AG20443 (cell line): ENCODE data around the gene SYNGAP1.

Experiments used
- DNase-seq: peaks from one replicate; pipeline ENCODE4 v3.0.0; 2012; ENCODE audit warnings: low spot score, mixed read lengths

SYNGAP1 gene

DNA sequence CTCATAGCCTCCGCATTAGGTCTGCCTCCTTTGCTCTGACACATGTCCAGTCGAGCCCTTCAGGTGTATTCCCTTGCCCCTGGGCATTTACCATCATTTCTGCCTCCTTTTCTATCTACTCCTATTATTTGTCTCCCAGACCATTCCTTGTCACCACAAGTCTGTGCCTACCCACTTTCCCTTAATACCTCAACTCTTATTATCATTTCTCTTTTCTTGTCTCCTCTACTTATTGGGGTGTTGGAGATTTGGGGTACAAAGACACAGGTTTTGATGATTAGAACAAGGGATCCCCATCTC, 1.4 kb downstream of the SYNGAP1 start:
- DNase-seq: no peak

DNA sequence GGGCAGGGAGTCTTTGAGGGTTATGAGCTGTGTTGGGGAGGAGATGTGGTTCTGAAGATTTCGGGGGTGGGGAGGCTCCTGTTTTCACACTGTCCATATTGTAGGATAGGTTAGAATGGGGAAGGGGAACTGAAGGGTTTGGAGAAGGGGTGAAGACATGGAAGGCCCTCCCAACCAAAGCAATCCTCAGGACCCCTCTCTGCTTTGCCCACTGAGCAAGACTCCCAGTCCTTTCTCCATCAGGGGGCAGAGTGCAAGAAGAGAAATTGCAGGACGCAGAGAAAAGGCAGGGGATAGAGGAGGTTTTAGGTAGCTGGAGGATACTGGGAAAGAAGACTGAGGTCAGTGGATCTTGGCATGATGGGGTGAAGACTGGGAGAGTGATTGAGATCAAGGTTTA, 3.9 kb downstream of the SYNGAP1 start:
- no peak for DNase-seq

DNA sequence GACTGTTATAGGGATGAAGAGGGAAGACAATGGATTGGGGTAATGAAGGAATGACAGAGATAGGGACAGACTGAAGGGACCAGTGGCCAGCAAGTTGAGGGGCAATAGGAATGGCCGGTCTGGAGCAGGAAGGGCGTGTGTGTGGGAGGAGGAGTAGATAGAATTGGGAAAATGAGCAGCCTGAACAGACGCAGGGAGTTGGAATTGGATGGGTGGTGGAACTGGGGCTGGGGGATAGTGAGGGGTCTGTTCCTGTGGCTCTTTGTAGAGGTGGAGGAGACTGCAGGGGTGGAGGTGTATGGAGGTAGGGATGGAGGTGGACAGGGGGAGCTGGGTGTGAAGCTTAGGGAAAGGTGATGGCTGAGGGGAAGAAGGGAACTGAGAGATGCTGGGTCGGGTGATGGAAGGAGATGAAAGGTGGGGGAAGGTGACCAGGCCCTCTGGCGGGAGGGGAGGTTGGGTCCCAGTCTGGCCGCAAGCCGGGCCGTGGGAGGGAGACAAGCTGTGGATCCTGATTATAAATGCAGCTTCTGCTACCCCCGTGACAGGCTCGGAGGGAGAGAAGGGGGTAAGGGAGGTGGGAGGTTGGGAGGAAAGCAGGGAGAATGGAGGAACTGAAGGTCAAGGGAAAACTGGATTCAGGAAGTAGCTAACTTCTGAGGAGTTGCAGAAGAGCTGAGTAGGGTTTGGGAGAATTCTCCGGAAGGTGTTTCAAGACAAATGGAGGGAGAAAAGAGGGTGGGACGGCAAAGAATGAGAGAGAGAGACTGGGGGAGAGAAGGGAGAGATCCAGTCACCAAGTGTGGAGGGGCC, 5.2 kb downstream of the SYNGAP1 start:
- no peak for DNase-seq

DNA sequence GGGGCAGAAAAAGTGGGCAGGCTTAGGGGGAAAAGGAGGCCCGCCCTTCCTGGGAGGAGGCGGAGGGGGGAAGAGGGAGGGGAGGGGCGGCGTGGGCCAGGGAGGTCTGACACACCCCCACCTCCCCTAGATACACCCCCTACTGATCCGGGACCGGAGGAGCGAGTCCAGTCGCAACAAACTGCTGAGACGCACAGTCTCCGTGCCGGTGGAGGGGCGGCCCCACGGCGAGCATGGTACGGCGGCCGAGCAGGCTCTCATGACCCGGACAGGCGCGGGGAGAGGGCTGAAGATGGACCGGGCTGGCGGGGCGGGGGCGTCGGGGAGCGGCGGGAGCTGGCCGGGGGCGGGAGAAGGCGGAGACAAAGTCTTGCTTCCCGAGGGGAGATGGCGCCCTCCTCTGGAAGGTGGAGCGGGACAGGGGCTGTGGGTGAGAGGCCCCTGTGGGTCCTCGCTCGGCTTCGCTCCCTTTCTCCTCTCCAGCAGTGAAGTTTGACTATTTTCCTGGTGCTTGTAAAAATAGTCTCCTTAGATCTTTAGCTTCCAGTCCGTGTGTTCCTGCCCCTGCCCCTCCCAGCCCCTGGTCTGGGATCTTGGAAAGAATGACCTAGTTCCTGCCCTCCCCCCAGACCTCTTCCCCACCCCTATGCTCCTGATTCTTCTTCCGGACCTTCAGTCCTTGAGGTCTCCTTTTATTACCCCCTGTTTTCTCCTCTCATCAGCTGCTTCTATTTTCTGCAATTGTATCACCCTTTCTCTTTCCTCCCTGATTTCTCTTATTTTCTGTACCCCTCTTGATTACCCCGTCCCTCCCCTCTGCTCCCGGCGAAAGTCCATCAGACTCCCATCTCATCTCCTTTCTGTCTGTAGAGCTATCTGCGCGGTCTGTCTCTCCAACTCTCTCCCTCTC, 6.1 kb downstream of the SYNGAP1 start:
- peak; percentile 86 for DNase-seq

DNA sequence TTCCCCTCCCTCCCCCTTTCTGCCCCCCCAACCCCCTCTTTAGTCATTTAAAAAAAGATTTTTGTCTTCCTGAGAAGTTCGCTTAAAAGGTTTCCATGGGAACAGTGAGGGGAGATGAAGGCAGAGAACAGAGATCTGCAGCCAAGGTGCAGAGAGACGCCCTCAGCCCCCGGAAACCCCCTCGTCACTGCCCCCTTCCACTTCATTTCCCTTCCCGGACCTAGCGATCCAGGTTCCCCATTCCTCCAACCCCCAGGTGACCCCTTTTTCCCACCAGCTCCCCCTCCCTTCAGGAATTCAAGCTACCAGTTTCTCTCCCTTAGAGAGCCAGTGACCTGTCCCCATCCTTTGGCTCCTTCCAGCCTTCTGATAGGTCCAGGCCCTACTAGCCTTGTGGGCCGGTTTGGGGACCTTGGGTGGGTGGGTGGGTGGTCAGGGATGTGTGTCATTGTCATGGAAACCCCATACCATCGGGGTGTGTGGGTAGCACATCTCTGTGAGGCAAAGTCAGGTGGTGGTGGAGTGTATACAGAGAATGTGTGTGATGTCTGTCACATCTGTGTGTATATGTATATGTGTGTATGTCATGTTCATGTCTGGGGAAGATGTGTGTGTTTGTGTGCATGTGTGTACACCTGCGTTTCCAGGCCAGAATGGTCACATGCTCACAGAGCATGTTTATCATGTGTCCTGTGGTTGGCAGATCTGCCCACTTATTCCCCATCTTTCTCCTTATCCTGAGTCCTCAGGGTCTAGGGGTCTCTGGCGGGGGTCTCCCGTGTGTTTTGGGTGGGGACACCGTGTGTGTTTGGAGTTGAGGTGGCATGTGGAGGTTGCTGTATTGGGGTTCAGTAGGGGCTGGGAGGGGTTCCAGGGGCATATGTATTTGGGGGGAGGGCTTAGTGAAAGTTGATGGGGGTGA, 7.0 kb downstream of the SYNGAP1 start:
- no peak for DNase-seq

DNA sequence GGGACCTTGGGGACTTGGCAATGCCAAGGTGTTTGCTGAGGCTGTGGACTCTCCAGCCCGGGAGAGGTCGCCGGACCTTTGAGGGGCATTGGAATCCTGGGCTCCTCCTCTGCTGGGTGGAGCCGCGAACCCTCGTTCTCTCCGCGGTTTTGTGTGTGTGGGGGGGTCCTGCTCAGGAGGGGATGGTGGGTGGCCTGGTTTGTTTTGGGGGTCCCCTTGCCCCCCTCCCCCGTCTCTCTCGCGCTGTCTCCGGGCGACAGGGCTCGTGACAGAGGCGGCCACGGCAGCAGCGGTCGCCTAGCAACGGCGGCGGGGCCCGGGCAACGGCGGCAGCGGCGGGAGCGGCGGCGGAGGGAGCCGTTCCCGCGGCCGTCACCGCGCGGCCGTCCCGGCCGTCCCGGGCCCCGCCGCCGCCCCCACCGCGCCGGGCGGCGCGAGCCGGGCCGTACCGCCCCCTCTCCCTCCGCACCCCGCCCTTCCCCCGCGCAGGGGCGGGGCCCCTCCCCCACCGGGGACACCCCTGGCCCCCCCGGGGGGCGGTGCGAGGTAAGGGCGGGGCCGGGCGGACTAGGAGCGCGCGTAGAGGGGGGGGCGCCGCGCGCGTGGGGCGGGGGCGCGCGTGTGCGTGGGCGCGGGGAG, 7.8 kb downstream of the SYNGAP1 start:
- DNase-seq: peak; percentile 80

DNA sequence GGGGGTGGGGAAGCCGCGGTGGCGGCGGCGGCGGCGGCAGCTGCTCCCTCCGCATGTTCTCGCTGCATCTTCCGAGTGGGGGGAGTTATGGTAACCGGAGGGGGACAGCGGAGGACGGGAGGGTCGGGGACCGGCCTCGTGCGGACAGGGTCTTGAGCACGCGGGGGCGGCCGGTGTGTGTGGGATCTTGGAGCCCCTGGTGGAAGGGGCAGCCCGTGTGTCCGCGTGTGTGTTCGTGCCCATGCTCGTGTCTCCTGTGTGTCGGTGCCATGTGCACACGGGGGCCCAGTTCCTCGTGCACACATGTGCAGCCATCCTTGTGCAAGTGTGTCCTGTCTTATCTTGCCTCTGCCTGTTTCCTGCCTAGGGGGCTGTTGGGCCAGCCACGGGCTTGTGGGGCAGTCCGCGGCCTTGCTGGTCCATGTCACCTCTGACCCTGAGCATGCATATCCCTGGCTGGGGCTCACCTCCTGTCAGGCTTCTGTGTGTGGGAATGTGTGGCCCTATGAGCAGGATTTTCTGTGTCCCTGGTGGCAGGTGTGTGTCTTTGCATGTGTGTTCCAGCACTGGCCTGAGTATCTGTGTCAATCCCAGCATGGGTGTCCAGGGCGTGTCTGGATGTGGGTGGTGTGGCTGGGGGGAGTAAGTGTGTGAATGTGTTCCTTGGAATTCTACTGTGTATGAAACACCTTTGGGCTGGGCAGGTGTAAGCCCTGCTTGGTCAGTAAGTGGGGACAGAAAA, 8.5 kb downstream of the SYNGAP1 start:
- peak; percentile 53 for DNase-seq

DNA sequence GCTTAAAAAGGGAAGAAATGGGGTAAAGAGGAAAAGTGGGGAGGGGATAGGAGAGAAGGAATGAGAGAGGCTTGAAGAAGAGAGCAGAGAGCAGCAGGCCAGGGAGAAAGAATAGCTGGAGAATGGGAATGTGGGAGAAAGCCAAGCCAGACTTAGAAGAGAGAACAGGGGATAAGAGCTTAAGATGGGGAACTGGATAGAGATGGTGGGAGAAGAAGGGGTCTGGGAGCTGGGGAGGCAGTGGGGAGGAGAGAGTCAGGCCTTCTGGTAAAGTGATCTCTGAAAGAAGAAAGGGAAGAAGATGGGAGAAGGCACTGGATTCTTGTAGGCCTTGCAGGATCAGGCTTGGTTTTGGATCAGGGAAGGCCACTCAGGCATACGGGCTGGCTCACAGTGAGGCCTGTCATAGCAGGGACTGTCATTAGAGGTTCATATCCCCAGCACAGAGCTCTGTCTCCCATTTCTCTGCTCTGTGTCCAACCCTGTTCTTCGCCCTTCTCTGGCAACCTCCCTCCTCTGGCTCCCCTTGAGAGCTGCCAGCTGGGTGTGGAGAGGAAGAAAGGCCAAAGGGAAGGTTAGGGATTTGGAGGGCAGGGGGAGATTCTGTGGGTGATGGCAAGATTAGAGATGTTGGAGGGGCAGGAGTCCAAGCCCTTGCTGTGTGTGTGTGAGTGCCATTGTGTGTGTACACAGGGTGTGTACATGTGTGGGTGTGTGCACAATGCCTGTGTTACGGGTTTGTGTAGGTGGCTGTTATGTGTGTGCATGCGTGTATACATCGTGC, 9.3 kb downstream of the SYNGAP1 start:
- DNase-seq: no peak

DNA sequence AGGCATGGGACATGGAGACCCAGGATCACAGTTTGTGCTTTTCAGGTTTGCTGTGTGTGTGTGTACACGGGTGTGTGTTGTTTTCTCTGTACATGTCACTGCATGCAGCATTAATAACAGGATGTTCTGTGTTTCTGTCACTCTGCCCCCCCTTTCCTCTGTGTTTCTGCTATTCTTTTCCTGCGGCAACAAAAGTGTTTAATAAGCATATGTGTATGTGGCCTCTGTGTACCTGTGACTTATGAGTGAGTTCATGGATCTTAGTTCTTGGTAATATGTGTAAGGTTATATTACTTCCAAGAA, 9.8 kb downstream of the SYNGAP1 start:
- no peak for DNase-seq

DNA sequence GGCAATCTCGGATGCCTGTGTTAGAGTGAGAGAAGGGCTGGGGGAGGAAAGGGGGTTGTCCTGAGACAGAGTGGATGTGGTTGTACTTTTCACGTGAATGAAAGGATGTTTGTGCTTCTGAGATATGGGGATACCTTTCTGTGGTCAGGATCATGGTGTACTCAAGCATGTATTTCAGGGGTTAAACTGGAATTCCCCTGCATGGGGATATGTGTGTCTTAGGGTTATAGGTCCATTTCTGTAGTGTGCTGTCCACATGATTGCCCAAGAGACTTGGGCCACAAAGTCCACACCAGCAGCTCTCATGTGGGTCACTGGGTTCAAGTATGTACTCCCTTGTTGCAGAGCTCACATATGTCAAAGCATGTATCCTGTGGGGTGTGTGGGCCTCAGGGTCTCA, 10.5 kb downstream of the SYNGAP1 start:
- no peak for DNase-seq

DNA sequence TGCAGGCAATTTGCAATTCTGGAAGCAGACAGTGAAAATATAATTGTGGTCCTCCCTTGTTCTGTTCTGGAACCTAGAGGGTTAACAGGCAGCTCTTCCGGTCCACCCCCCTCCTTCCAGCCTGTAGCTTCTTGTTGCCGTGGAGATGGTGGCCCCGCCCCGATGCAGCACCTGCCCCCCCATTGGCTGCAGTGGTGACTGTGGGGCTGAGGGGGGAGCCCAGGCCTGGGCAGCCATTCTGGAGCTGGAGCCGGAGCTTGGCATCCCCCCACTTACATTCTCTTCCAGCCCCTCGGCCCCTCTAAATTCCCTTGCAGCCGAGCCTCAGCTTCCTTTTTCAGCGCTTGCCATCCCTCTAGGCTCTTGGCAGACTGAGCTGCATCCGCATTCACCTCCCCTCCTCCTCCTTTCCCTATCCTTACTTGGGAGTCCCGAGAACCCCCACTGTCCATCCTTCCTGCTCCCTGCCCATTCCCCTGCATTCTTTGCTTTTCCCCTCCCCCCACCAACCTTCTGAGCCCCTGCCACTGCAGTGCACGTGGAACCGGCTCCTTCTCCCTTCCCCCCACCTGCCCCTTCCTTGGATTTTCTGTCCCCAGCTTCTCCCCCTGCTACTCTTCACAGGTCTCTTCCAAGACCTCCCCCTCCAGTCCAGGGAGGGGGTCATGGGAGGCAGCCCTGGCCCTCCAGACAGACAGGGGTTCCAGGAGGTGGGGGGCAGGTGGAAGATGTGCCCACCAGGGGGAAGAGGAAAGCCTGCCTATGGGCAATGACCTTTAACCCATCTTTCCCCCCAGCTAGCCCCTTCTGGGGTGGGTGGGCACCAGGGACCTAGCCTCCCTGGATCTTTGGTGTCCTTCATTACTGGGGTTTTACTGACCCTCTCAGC, 11.4 kb downstream of the SYNGAP1 start:
- peak; percentile 76 for DNase-seq

DNA sequence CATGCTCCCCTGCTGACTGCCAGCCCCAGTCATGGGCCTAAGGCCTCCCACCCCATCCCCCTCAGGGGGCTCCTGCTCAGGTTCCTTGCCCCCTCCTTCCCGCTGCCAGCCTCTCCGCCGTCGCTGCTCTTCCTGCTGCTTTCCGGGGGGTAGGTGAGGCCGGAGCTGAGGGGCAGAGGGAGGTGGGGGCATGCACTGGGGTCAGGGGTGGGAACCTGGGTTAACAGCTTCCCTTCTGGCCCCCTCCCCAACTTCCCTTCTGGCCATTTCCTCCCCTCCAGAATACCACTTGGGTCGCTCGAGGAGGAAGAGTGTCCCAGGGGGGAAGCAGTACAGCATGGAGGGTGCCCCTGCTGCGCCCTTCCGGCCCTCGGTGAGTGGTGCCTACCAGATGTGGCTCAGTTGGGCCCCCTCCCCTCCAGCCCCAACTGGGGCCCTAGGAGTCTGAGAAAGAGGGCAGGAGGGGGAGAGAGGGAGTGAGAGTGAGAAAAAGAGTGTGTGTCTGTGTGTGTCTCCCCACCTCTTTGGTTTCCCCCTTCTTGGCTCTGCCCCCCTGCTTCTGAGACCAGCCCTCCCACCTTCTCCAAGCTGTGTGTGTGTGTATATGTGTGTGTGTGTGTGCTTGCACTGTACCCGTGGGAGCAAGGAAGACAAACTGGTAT, 12.1 kb downstream of the SYNGAP1 start:
- DNase-seq: peak; percentile 4

DNA sequence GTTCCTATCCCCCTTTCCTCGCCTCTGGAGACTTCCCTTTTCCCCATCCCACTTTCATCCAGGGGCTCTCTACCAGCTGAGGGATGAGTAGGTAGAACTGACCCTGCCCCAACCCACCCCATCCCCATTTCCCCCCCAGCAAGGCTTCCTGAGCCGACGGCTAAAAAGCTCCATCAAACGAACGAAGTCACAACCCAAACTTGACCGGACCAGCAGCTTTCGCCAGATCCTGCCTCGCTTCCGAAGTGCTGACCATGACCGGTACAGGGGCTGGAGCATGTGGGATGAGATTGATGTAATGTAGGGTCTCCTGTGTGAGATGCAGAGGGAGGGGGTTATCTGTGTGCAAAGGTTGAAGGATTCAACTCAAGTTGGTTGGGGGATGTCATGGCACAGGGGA, 12.7 kb downstream of the SYNGAP1 start:
- peak; percentile 4 for DNase-seq

DNA sequence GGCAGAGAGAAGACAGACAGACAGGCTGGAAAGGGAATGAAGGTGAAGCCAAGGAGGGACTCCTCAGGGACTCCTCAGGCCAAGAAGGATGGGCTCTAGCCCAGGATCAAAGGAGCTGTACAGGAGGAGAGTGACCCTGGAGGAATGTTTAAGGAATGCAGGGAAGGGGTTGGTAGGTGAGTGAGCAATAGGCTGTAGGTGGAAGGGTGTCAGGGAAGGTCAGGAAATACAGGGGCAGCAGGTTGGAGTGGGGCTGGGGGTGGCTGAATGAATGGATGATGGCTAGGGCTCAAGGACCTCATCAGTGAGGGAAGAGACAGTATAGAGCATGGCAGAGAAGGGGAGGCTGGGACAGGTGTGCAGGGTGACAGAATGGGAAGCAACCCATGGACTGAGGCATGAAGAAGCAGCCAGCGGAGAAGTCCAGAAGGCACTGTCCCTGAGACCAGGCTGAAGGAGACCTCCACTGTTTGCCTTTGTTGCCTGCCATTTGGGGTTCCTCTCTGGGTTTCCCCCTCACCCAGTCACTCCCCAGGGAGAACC, 13.2 kb downstream of the SYNGAP1 start:
- no peak for DNase-seq

DNA sequence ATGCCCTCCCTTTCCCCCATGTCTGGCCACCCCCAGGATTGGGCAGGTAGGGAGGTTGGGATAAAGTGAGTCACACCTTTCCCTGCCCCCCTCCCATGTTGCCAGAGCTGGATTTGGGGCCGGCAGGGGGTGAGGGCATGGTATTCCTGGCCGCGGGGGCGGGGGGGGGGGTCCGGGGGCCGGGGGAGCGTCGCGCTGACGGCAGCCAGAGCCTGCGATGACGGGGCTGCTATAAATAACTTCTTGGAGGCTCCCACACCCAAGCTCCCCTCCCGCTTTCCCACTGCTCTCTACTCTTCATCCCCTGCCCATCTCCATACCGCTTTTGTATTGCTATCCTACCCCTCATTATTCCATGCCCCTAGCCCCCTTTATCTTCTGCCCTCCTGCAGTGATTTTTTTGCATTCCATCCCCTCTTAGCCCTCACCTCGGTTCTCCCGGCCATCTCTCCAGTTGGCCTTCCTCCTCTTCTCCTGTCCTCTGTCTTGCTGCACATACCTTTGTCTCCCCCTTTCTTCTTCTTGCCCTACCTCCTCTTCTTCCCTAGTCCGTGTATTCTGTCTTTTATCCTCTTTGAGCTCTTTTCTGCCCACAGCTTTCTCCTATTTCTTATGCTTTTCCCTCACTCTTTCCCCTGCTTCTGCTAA, 13.8 kb downstream of the SYNGAP1 start:
- DNase-seq: peak; percentile 18

DNA sequence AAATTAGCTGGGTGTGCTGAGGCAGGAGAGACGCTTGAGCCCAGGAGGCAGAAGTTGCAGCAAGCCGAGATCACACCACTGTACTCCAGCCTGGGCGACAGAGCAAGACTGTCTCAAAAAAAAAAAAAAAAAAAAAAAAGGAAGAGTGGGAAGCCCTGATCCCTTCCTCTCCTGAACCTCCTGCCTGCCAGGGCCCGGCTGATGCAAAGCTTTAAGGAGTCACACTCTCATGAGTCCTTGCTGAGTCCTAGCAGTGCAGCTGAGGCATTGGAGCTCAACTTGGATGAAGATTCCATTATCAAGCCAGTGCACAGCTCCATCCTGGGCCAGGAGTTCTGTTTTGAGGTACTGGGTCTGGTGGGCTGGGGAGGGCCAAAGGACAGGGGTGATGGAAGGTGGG, 15.1 kb downstream of the SYNGAP1 start:
- no peak for DNase-seq

DNA sequence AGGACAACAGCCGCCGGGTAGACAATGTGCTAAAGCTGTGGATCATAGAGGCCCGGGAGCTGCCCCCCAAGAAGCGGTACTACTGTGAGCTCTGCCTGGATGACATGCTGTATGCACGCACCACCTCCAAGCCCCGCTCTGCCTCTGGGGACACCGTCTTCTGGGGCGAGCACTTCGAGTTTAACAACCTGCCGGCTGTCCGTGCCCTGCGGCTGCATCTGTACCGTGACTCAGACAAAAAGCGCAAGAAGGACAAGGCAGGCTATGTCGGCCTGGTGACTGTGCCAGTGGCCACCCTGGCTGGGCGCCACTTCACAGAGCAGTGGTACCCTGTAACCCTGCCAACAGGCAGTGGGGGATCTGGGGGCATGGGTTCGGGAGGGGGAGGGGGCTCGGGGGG, 17.8 kb downstream of the SYNGAP1 start:
- DNase-seq: no peak

DNA sequence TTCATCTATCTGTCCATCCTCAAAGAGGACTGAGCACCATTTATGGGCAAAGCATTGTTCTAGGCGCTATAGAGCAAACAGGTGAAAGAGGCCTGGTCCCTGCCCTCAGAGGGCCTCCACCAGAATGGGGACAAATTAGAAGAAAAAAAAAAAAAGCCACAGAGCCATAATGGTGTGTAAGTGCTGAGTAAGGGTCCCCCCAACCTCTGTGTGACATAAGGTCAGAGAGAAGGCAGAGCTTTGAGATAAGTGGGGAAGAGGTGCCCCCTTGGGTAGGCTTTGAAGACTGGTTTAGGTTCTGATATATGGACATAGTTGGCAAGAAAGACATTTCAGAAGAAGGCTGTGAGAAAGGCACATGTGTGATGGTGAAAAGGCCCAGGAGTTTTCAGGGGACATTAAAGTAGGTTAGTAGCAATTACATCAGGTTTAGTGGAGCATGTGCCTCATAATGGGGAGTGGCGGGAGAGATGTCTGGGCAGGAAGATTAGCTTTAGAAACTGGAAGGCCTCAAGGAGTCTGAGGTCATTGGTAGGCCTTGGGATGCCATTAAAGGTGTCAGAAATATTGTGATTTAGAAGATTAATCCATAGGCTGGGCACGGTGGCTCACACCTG, 19.2 kb downstream of the SYNGAP1 start:
- no peak for DNase-seq
